Spinal cord (tissue), 10 donors: Measurements from ENCODE around the gene C10orf105. TPM values are rescaled to one million over a fixed set of nuclear protein-coding genes. Genes with fewer than 3 reads are reported as not detected.

Experiments used
- DNase-seq, 6 donors: peaks; one replicate each; pipeline versions ENCODE4 v3.0.0 to v3.0.0-alpha.2; 2013 to 2015; ENCODE audit warnings: low spot score in 6 of 6, low read depth in 4 of 6
- H3K27ac ChIP-seq: one replicate; pipeline ENCODE4 v1.5.1; 2013; ENCODE audit warnings: low read depth, low read length, control low read depth
- H3K27me3 ChIP-seq: one replicate; pipeline ENCODE4 v1.6.1; 2013; ENCODE audit warnings: low read length; ENCODE audit not compliant: control insufficient read depth, insufficient read depth
- H3K36me3 ChIP-seq: one replicate; pipeline ENCODE4 v1.6.1; 2013; ENCODE audit warnings: low read length; ENCODE audit not compliant: control insufficient read depth, insufficient read depth
- H3K4me1 ChIP-seq: one replicate; pipeline ENCODE4 v1.6.1; 2013; ENCODE audit warnings: low read length; ENCODE audit not compliant: control insufficient read depth, insufficient read depth
- H3K4me3 ChIP-seq: one replicate; pipeline ENCODE4 v1.5.1; 2013; ENCODE audit warnings: low read depth, low read length, control low read depth
- H3K9me3 ChIP-seq: one replicate; pipeline ENCODE4 v1.6.1; 2013; ENCODE audit warnings: low read length; ENCODE audit not compliant: control insufficient read depth, insufficient read depth
- WGBS: methylation state at CpG from one replicate; pipeline ENCODE4 v1.1.5; 2013; ENCODE audit warnings: missing lambda C conversion rate; ENCODE audit not compliant: insufficient coverage; 5-methylcytosine and 5-hydroxymethylcytosine counted together
- long read RNA-seq, 4 donors: transcript quantifications; one replicate each; lab custom pipeline, GENCODE V29; 2026
- polyA plus RNA-seq, 2 donors: library from polyadenylated mRNA; unstranded; fragments of 120-200 nt; gene quantifications; one replicate each; pipeline ENCODE4 v1.2.1, GENCODE V29; 2013; ENCODE audit not compliant: insufficient read length in 2 of 2
- total RNA-seq, 2 donors: library from RNA; depleted of rRNA in 1 of 2; stranded (reverse); fragments of 120-200 nt in 1 of 2; fragments of >200 nt in 1 of 2; gene quantifications; one replicate each; pipeline versions ENCODE4 v1.2.3 to v1.2.4, GENCODE V29; 2013 to 2014
- donor health status: healthy.

C10orf105 gene
- total RNA-seq: 1 to 10 TPM in 1 of 2 donors, under 1 TPM in 1; 0.99 to 4.6 TPM
- polyA plus RNA-seq: 10 to 100 TPM in 1 of 2 donors, 1 to 10 TPM in 1; 8.2 to 13.9 TPM
- long read RNA-seq, donor 1: 0 reads
- long read RNA-seq, donor 2, full-length matches to known transcripts: 1 of 1 reads
- long read RNA-seq, donor 2, partial matches to known transcripts: 0 of 1 reads
- long read RNA-seq, donor 2, other reads (novel, unspliced or antisense): 0 of 1 reads
- long read RNA-seq, donor 3, full-length matches to known transcripts: 4 of 4 reads
- long read RNA-seq, donor 3, partial matches to known transcripts: 0 of 4 reads
- long read RNA-seq, donor 3, other reads (novel, unspliced or antisense): 0 of 4 reads
- long read RNA-seq, donor 4: 0 reads

GRCh38 chr10:71719464-71720201, at the start of gene C10orf105:
TSS of gene C10orf105 (minus strand) at chr10:71719778. CDS start at chr10:71716337, 3,441 bp downstream.
- no peaks in the 10 kb centered on the region for H3K9me3 ChIP-seq
- H3K27ac ChIP-seq: peak within 1 kb of the TSS; percentile 79
- peak in 4 of 6 donors; percentile 45 to 81 (median 58) for DNase-seq
- H3K27me3 ChIP-seq: no peaks in the 10 kb centered on the region
- no peak within 1 kb of the TSS for H3K4me3 ChIP-seq
- peaks cover 18% of the 10 kb centered on the region for H3K36me3 ChIP-seq
- WGBS: 42% methylated on average over 13 of the region's 14 CpGs
- H3K4me1 ChIP-seq: peaks cover 65% of the 10 kb centered on the region

- Histone ChIP-seq H3K36me3 (peaks cover 2% of the 10 kb centered on the region), H3K9me3 (no peaks in the 10 kb centered on the region), H3K27ac (peak overlapping the region; percentile 65), H3K4me1 (peaks cover 55% of the 10 kb centered on the region), H3K27me3 (no peaks in the 10 kb centered on the region), H3K4me3 (no peak overlapping the region)
- DNase-seq: peak in 1 of 6 donors; percentile 42
- WGBS: 54% methylated on average over 9 of the region's 10 CpGs
These were observed 48.0 kb upstream of the C10orf105 start for GRCh38 chr10:71767420-71768035.

- Histone ChIP-seq H3K36me3 (peaks cover 2% of the 10 kb centered on the region), H3K27ac (peak overlapping the region; percentile 65), H3K4me1 (peaks cover 48% of the 10 kb centered on the region), H3K4me3 (no peak overlapping the region), H3K9me3 (no peaks in the 10 kb centered on the region), H3K27me3 (no peaks in the 10 kb centered on the region)
- DNase-seq: peak in 1 of 6 donors; percentile 56
- 63% methylated on average over 10 of the region's 10 CpGs for WGBS
These were observed 47.3 kb upstream of the C10orf105 start for GRCh38 chr10:71766717-71767419.

- Histone ChIP-seq H3K36me3 (peaks cover 7% of the 10 kb centered on the region), H3K27ac (peak overlapping the region; percentile 65), H3K9me3 (no peaks in the 10 kb centered on the region), H3K27me3 (no peaks in the 10 kb centered on the region), H3K4me3 (no peak overlapping the region), H3K4me1 (peaks cover 44% of the 10 kb centered on the region)
- WGBS: 69% methylated on average over 21 of the region's 22 CpGs
- DNase-seq: no peak
These were observed 46.5 kb upstream of the C10orf105 start for GRCh38 chr10:71765906-71766716.

- H3K36me3 ChIP-seq: peaks cover 14% of the 10 kb centered on the region
- H3K9me3 ChIP-seq: no peaks in the 10 kb centered on the region
- H3K27me3 ChIP-seq: no peaks in the 10 kb centered on the region
- no peak overlapping the region for H3K4me3 ChIP-seq
- no peak overlapping the region for H3K27ac ChIP-seq
- peaks cover 45% of the 10 kb centered on the region for H3K4me1 ChIP-seq
- WGBS: 46% methylated on average over 3 of the region's 8 CpGs
- no peak for DNase-seq
These were observed 45.8 kb upstream of the C10orf105 start for GRCh38 chr10:71765176-71765904.

- H3K27ac ChIP-seq: no peak overlapping the region
- H3K4me3 ChIP-seq: no peak overlapping the region
- H3K36me3 ChIP-seq: peaks cover 15% of the 10 kb centered on the region
- WGBS: 77% methylated on average over 11 of the region's 11 CpGs
- peaks cover 45% of the 10 kb centered on the region for H3K4me1 ChIP-seq
- no peaks in the 10 kb centered on the region for H3K9me3 ChIP-seq
- peak in 1 of 6 donors; percentile 41 for DNase-seq
- no peaks in the 10 kb centered on the region for H3K27me3 ChIP-seq
These were observed 44.0 kb upstream of the C10orf105 start for GRCh38 chr10:71763352-71764127.

GRCh38 chr10:71762324-71762723, 42.7 kb upstream of the C10orf105 start:
- WGBS: 92% methylated on average over 5 of the region's 5 CpGs
- H3K4me1 ChIP-seq: peaks cover 48% of the 10 kb centered on the region
- no peak overlapping the region for H3K27ac ChIP-seq

GRCh38 chr10:71761541-71762113, 42.0 kb upstream of the C10orf105 start:
- Histone ChIP-seq H3K4me3 (no peak overlapping the region), H3K36me3 (peaks cover 15% of the 10 kb centered on the region), H3K27ac (no peak overlapping the region), H3K9me3 (no peaks in the 10 kb centered on the region), H3K27me3 (no peaks in the 10 kb centered on the region), H3K4me1 (peaks cover 44% of the 10 kb centered on the region)
- WGBS: 90% methylated on average over 25 of the region's 26 CpGs
- no peak for DNase-seq

More at GRCh38 chr10:71762324-71762723, 42.7 kb upstream of the C10orf105 start:
- no peak for DNase-seq
- Histone ChIP-seq H3K9me3 (no peaks in the 10 kb centered on the region), H3K36me3 (peaks cover 15% of the 10 kb centered on the region), H3K4me3 (no peak overlapping the region), H3K27me3 (no peaks in the 10 kb centered on the region)
